K562 (cell line): ENCODE measurements around the gene STAB1. TPM values are rescaled to one million over a fixed set of nuclear protein-coding genes. Genes with fewer than 3 reads are reported as not detected.

Experiments
- BCOR ChIP-seq: fragments of 450-650 bp; IDR thresholded peaks from 2 replicates; pipeline ENCODE4 v1.6.1; 2016
- CBX1 ChIP-seq: sonication (generic); IDR thresholded peaks from 2 replicates; pipeline ENCODE4 v1.6.1; 2016; ENCODE audit warnings: antibody characterized with exemption, low read depth, mild to moderate bottlenecking
- CEBPG ChIP-seq, 3 experiments: fragments of 200-800 bp in 1 of 3; sonication (Bioruptor generic) in 1 of 3; sonication (generic) in 1 of 3; formaldehyde crosslinking in 1 of 3; IDR thresholded peaks in 2 of 3; conservative IDR thresholded peaks in 1 of 3; 2 replicates each; pipeline versions ENCODE4 v1.6.1 to v1.8.0; 2016 to 2022; ENCODE audit warnings: missing compliant biosample characterization in 2 of 3, missing genetic modification characterization in 2 of 3, mild to moderate bottlenecking in 1 of 3, missing genetic modification reagents in 1 of 3
- EP300 ChIP-seq: IDR thresholded peaks from 2 replicates; pipeline ENCODE4 v1.6.1; 2012; ENCODE audit warnings: low read length, improper control_type of control experiment
- GATAD2B ChIP-seq: fragments of 450-650 bp; IDR thresholded peaks from 2 replicates; pipeline ENCODE4 v1.6.1; 2017; ENCODE audit warnings: mild to moderate bottlenecking, borderline replicate concordance
- HNRNPK ChIP-seq: fragments of 200-400 bp; formaldehyde crosslinking; IDR thresholded peaks from one replicate; pipeline ENCODE4 v1.6.1; 2018; ENCODE audit warnings: mild to moderate bottlenecking, low read depth, low read length; ENCODE audit not compliant: poor library complexity, severe bottlenecking
- MYC ChIP-seq, 2 experiments: fragments of 250-450 bp in 1 of 2; sonication (Bioruptor Pico) in 1 of 2; IDR thresholded peaks; 2 replicates each; pipeline versions ENCODE4 v1.5.1 to v1.6.1; 2012 to 2021; ENCODE audit warnings: low read depth in 2 of 2, borderline replicate concordance in 1 of 2, improper control_type of control experiment in 1 of 2, low read length in 1 of 2, mild to moderate bottlenecking in 1 of 2, moderate library complexity in 1 of 2
- NR2C2 ChIP-seq, 2 experiments: fragments of 200-800 bp in 1 of 2; sonication (Bioruptor generic) in 1 of 2; sonication (generic) in 1 of 2; formaldehyde crosslinking in 1 of 2; IDR thresholded peaks; 2 replicates each; pipeline versions ENCODE4 v1.6.1 to v1.8.0; 2016 to 2022; ENCODE audit warnings: mild to moderate bottlenecking in 1 of 2, missing compliant biosample characterization in 1 of 2, missing genetic modification characterization in 1 of 2, missing genetic modification reagents in 1 of 2
- NRF1 ChIP-seq, 2 experiments: fragments of 450-650 bp; IDR thresholded peaks in 1 of 2; conservative IDR thresholded peaks in 1 of 2; 2 replicates each; pipeline ENCODE4 v1.6.1; 2014; ENCODE audit warnings: mild to moderate bottlenecking in 2 of 2
- PCBP2 ChIP-seq: fragments of 200-400 bp; formaldehyde crosslinking; IDR thresholded peaks from 2 replicates; pipeline ENCODE4 v1.6.1; 2018; ENCODE audit warnings: low read length, low read depth, mild to moderate bottlenecking, moderate library complexity; ENCODE audit not compliant: poor library complexity, severe bottlenecking
- PHB ChIP-seq: fragments of 250-450 bp; sonication (Bioruptor Pico); IDR thresholded peaks from 2 replicates; pipeline ENCODE4 v1.5.0; 2021
- POLR2G ChIP-seq: fragments of 200-400 bp; formaldehyde crosslinking; IDR thresholded peaks from 2 replicates; pipeline ENCODE4 v1.6.1; 2017; ENCODE audit warnings: low read depth, mild to moderate bottlenecking, antibody characterized with exemption, low read length, moderate library complexity
- POLR3A ChIP-seq: IDR thresholded peaks from 2 replicates; pipeline ENCODE4 v1.6.1; 2011; ENCODE audit warnings: borderline replicate concordance, mild to moderate bottlenecking, moderate library complexity; ENCODE audit not compliant: insufficient read length, insufficient read depth; ENCODE audit errors: extremely low read depth
- RBM22 ChIP-seq: fragments of 200-400 bp; formaldehyde crosslinking; IDR thresholded peaks from 2 replicates; pipeline ENCODE4 v1.6.1; 2018; ENCODE audit warnings: low read length, low read depth; ENCODE audit not compliant: poor library complexity, severe bottlenecking
- SP2 ChIP-seq: IDR thresholded peaks from 2 replicates; pipeline ENCODE4 v1.6.1; 2011; ENCODE audit warnings: mild to moderate bottlenecking, low read depth, low read length, moderate library complexity; ENCODE audit not compliant: poor library complexity, severe bottlenecking; ENCODE audit errors: extremely low read depth
- U2AF1 ChIP-seq: fragments of 200-400 bp; formaldehyde crosslinking; optimal IDR thresholded peaks from 2 replicates; pipeline ENCODE3; 2017; ENCODE audit warnings: mild to moderate bottlenecking, low read depth, low read length, moderate library complexity
- ZNF143 ChIP-seq: sonication (generic); formaldehyde crosslinking; IDR thresholded peaks from 2 replicates; pipeline ENCODE4 v1.9.0; 2022; ENCODE audit warnings: mild to moderate bottlenecking, missing genetic modification reagents
- ZNF41 ChIP-seq: fragments of 250-450 bp; sonication (Bioruptor Pico); conservative IDR thresholded peaks from 2 replicates; pipeline ENCODE4 v1.4.0; 2020; ENCODE audit warnings: mild to moderate bottlenecking
- ZNF76 ChIP-seq: fragments of 250-450 bp; sonication (Bioruptor Pico); IDR thresholded peaks from 2 replicates; pipeline ENCODE4 v1.4.0; 2020; ENCODE audit warnings: mild to moderate bottlenecking, moderate library complexity, borderline replicate concordance
- polyA plus RNA-seq, 8 experiments: library from polyadenylated mRNA; depleted of rRNA in 4 of 8; stranded (reverse) in 5 of 8; unstranded in 3 of 8; fragments of >200 nt; fragmentation: Nextera tagmentation in 2 of 8; fragmentation: Illumina TruSeq in 1 of 8; extraction: Ambion mirVana in 2 of 8; extraction: Trizol in 1 of 8; gene quantifications; 2 replicates each; pipeline versions ENCODE4 v1.2.1 to v1.2.3, GENCODE V29; 2011 to 2014; ENCODE audit warnings: inconsistent platforms in 1 of 8, missing spikeins in 1 of 8
- total RNA-seq, 7 experiments: library from RNA; depleted of rRNA in 6 of 7; stranded (reverse); fragments of >200 nt in 6 of 7; fragmentation: Illumina TruSeq in 2 of 7; extraction: Trizol in 2 of 7; gene quantifications; 2 replicates each; pipeline versions ENCODE4 v1.2.1 to v1.2.3, GENCODE V29; 2011 to 2021; ENCODE audit warnings: low replicate concordance in 1 of 7
- TF ChIP-seq, protein P1 (sequence below): fragments of 450-650 bp; IDR thresholded peaks from 2 replicates; pipeline ENCODE4 v1.6.1; 2014; ENCODE audit warnings: low read depth, mild to moderate bottlenecking, moderate library complexity, borderline replicate concordance
- TF ChIP-seq, protein P2 (sequence below): fragments of 200-800 bp; sonication (Bioruptor generic); IDR thresholded peaks from 2 replicates; pipeline ENCODE4 v1.6.1; 2017; ENCODE audit warnings: missing genetic modification characterization, missing compliant biosample characterization
- TF ChIP-seq, protein P3 (sequence below): sonication (generic); IDR thresholded peaks from 2 replicates; pipeline ENCODE4 v1.6.1; 2016

STAB1 gene
- total and polyA plus RNA-seq, 9 of the 15 experiments (the other 6 are each of a cell fraction or from before 2014, with no cell fraction given): 0.20 to 3.9 (median 1.2) TPM

GRCh38 chr3:52455283-52456168 is 39.6 kb upstream of the STAB1 start, which contains the start of gene NISCH (continued):
- TF ChIP-seq, protein P1, sequence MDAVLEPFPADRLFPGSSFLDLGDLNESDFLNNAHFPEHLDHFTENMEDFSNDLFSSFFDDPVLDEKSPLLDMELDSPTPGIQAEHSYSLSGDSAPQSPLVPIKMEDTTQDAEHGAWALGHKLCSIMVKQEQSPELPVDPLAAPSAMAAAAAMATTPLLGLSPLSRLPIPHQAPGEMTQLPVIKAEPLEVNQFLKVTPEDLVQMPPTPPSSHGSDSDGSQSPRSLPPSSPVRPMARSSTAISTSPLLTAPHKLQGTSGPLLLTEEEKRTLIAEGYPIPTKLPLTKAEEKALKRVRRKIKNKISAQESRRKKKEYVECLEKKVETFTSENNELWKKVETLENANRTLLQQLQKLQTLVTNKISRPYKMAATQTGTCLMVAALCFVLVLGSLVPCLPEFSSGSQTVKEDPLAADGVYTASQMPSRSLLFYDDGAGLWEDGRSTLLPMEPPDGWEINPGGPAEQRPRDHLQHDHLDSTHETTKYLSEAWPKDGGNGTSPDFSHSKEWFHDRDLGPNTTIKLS: 0 out of 2 replicates have a peak, but pooled peaks have one; percentile 71
- TF ChIP-seq POLR2G (peak; percentile 93), HNRNPK (no peak), POLR3A (no peak), BCOR (no peak), CBX1 (0 out of 2 replicates have a peak, but pooled peaks have one; percentile 17), U2AF1 (no peak), MYC (IDR thresholded peaks at IDR 0.05; ENCODE audit: low read depth, low read length) (peak; percentile 81), MYC (CRISPR knock-in tag; IDR thresholded peaks at IDR 0.05; ENCODE audit: borderline replicate concordance, low read depth) (no peak), RBM22 (no peak), SP2 (no peak), ZNF41 (CRISPR knock-in tag) (no peak), NRF1 (conservative IDR thresholded peaks at IDR 0.05 in 1 of 2, IDR thresholded peaks at IDR 0.05 in 1 of 2) (peak; percentile 62 to 73), PHB (no peak), NR2C2 (CRISPR knock-in tag; IDR thresholded peaks at IDR 0.05) (no peak), NR2C2 (tag; IDR thresholded peaks at IDR 0.05) (peak; percentile 31), EP300 (no peak), CEBPG (CRISPR knock-in tag; IDR thresholded peaks at IDR 0.05) (peak; percentile 96), CEBPG (tag; conservative IDR thresholded peaks at IDR 0.05 in 1 of 2, IDR thresholded peaks at IDR 0.05 in 1 of 2) (peak; percentile 93 to 96), PCBP2 (no peak), GATAD2B (no peak), ZNF143 (CRISPR knock-in tag) (no peak), ZNF76 (no peak)
- TF ChIP-seq, protein P2, sequence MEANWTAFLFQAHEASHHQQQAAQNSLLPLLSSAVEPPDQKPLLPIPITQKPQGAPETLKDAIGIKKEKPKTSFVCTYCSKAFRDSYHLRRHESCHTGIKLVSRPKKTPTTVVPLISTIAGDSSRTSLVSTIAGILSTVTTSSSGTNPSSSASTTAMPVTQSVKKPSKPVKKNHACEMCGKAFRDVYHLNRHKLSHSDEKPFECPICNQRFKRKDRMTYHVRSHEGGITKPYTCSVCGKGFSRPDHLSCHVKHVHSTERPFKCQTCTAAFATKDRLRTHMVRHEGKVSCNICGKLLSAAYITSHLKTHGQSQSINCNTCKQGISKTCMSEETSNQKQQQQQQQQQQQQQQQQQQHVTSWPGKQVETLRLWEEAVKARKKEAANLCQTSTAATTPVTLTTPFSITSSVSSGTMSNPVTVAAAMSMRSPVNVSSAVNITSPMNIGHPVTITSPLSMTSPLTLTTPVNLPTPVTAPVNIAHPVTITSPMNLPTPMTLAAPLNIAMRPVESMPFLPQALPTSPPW: peak; percentile 99
- TF ChIP-seq, protein P3, sequence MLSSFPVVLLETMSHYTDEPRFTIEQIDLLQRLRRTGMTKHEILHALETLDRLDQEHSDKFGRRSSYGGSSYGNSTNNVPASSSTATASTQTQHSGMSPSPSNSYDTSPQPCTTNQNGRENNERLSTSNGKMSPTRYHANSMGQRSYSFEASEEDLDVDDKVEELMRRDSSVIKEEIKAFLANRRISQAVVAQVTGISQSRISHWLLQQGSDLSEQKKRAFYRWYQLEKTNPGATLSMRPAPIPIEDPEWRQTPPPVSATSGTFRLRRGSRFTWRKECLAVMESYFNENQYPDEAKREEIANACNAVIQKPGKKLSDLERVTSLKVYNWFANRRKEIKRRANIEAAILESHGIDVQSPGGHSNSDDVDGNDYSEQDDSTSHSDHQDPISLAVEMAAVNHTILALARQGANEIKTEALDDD: no peak
